ENCODE measurements around the gene FCRL5.
"Not testable (repeated sequence)": the region's sequence is repeated elsewhere in the genome, so short reads cannot be mapped to it uniquely, and the experiment has no call there.

FCRL5 gene

DNA sequence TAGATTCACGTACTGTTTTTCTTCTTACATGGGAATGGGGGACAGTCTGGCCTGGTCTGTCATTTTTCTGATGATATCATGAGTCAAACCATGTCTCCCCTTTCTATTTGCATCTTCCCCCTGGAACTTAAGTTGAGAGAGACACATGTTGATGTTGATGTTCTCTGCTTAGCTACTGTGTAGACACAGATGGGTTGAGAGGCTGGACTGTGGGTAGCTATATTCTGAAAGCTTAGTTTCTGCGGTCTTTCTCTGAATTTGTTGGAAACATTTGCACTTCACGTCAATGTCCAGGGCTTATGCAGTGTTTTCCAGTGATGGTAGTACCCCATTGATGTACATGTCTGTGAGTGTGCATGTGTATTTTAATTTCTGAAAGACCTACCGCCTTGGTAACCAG is 58.2 kb downstream of the FCRL5 start:
- DNase-seq (ENCODE audit: low read depth) = no peak
- no peak overlapping the region for H3K4me3 ChIP-seq (ENCODE audit: low read depth, low read length)

DNA sequence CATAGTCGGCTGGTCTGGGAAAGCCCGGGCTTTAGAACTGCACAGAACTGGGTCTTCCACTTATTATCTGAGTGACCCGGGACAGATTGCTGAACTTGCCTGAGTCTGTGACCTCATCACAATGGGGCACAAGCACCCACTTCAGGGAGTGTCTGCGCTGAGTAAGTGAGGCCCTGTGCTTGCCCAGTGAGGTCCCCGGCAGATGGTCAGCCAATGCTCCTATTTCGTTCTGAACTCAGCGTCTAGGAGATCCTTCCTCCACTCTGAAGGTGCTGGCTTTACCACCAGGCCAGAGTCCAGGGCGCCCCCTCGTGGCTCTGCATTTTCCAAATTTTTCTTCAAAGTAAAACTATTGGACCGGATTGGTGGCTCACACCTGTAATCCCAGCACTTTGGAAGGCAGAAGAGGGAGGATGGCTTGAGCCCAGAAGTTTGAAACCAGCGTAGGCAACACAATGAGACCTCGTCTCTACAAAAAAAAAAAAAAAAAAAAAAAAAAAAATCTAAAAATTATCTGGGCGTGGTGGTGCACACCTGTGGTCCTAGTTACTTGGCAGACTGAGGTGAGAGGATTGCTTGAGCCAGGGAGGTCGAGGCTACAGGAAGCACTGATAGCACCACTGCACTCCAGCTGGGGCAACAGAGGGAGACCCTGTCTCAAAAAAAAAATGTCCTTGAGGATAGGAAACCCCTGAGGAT is 61.7 kb downstream of the FCRL5 start:
- no peak overlapping the region for H3K4me3 ChIP-seq (ENCODE audit: low read depth, low read length)
- DNase-seq (ENCODE audit: low read depth) = peak; percentile 10

DNA sequence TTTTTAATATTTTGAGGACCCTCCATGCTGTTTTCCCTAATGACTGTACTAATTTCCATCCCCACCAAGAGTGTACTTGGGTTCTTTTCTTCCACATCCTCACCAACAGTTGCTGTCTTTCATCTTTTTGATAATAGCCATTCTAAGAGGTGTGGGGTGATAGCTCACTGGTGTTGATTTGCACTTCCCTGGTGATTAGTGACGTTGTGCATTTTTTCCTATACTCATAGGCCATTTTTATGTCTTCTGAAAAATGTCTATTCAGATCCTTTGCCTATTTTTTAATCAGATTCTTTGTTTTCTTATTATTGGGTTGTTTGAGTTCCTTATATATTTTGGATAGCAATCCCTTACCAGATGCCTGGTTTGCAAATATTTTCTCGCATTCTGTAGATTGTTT is 64.2 kb downstream of the FCRL5 start:
- DNase-seq (ENCODE audit: low read depth) = no peak

DNA sequence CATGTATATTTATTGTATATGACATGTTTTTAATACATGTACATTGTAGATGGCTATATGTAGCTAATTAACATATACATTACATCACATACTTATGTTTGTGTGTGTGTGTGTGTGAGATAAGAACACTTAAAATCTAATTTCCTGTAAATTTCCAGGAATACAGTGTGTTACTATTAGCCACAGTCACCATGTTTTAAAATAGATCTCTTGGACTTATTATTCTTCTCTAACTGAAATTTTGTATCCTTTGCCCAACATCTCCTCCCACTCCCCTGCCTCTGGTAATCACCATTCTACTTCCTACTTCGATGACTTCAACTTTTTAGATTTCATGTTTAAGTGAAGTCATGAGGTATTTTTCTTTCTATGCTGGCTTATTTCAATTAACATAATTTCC is 64.8 kb downstream of the FCRL5 start:
- DNase-seq (ENCODE audit: low read depth) = no peak

More for the DNA sequence above, 64.2 kb downstream of the FCRL5 start:
- no peak overlapping the region for H3K4me3 ChIP-seq (ENCODE audit: low read depth, low read length)

DNA sequence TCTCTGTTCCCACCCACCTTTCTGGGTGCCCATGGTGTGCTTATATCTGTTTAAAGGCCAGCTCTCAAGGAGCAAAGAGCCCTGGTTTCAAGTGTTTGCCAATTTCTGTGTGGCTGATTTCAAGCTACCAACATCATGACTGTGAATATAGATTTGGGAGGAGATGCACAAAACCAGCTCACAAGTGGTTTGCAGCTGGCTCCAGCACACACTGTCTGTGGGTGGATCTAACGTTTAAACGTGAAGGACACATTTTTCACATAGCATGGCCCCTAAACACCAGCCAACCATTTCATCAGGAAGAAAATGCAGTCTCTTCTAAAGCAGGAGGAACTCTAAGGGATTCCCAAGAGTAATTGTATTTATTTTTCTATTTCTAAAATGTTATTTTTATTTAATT is 65.2 kb downstream of the FCRL5 start:
- H3K4me3 ChIP-seq (ENCODE audit: low read depth, low read length) = no peak overlapping the region
- DNase-seq (ENCODE audit: low read depth) = no peak

More for the DNA sequence above, 64.8 kb downstream of the FCRL5 start:
- no peak overlapping the region for H3K4me3 ChIP-seq (ENCODE audit: low read depth, low read length)

DNA sequence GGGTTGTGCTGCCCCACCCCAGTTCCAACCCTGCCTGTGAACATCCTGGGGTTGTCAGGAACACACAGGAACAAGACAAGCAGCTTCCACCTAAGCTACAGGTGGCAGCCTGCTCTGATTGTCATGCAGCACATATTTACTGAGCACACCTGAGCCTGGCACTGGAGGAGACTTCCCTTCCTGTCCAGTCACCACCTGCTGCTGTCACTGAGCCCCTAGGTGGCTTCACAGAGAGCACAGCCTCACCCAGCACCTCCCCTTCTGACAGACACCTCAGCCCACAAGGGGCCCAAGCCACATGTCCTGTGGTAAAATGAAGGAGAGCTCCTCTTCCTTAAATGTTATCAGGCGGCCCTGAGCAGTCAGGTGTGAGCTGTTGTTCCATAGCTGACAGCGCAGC is 65.9 kb downstream of the FCRL5 start:
- DNase-seq (ENCODE audit: low read depth); H3K4me3 ChIP-seq (ENCODE audit: low read depth, low read length): not testable (repeated sequence)

DNA sequence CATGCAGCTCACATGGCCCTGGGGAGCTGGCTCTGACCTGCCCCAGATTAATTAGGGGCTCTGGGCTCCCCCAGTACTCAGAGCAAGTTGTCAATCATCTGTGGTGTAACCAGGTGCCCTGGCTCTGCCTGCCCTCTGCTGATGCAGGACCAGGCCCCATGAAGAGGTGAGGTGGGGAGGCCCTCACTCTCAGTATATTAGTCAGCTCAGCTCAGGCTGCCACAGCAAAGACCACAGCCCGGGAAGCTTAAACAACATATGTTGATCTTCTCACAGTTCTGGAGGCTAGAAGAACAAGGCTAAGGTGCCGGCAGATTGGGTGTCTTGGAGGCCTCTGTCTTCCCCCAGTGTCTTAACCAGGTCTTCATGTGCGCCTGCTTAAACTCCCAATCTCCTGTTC is 66.5 kb downstream of the FCRL5 start:
- H3K4me3 ChIP-seq (ENCODE audit: low read depth, low read length) = no peak overlapping the region
- DNase-seq (ENCODE audit: low read depth) = no peak

DNA sequence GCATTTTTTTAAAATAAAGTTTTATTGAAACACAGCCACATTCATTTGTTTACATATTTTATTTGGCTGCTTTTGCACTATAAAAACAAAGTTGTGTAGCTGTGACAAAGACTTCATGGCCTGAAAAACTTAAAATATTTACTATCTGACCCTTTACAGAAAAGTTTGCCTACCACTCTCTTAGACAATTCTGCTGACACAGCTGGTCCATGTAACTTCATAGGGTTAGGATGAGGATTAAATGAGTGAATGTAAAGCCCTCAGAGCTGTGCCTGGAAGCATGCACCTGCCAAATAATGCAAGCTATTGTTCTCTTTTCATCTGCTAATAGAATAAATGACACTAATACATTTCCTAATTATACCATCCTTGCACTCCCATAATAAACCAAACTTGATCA is 67.7 kb downstream of the FCRL5 start:
- DNase-seq (ENCODE audit: low read depth) = no peak
- no peak overlapping the region for H3K4me3 ChIP-seq (ENCODE audit: low read depth, low read length)

DNA sequence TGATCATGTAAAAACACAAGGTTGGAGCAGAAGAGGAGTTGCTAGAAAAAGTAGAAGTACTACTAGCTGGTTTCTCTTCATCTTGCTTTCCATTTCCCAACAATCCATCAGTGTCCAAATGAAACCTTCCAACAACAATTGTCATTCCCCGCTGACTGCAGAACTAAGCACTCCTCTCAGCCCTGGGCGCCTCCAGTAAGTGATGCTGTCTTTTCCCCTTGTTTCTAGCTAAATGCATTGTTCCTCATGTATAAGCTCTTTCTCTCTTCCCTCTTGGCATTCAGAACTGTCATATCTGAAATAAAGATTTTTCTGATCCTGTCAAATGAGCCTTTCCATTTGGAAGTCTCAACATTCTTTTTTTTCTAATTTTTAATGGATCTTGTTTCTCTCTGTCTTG is 68.7 kb downstream of the FCRL5 start:
- no peak for DNase-seq (ENCODE audit: low read depth)
- no peak overlapping the region for H3K4me3 ChIP-seq (ENCODE audit: low read depth, low read length)

DNA sequence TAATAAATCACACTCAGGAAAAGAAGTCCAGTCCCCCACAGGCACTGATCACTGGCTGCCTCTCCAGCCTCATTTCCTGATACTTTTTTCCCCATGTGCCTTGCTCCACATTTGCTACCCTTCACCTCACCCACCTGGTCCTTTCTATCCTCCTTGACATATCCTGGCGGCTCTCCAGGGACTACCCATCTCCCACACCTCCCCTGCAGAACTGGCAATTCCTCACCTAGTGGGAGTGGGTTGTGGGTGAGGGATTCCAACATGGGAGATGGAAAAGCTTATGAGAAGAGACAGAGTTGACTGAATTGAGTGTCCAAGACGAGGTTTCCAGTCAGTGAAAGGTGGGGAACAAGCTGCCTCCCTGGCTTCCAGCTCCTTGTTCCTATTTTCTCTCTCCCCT is 69.6 kb downstream of the FCRL5 start:
- no peak for DNase-seq (ENCODE audit: low read depth)
- H3K4me3 ChIP-seq (ENCODE audit: low read depth, low read length) = no peak overlapping the region

DNA sequence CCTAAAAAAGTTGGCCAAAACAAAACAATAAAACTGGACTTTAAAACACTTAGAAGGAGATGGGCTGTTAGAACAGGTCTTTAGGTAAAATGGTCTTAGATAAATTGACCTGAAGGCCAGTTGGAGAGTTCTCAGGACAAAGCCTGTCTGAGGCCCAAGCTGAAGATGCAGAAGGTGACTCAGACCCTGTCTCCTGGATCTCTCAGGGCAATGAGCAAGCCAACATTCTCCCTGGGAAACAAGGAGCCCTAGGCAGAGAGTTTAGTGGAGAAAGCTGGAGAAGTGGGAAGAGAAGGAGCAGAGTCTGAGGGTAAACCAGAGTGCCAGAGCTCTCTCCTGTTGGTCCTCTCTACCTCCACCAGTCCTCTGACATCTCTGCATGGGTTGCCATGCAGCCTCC is 70.1 kb downstream of the FCRL5 start:
- H3K4me3 ChIP-seq (ENCODE audit: low read depth, low read length) = no peak overlapping the region
- DNase-seq (ENCODE audit: low read depth) = no peak

DNA sequence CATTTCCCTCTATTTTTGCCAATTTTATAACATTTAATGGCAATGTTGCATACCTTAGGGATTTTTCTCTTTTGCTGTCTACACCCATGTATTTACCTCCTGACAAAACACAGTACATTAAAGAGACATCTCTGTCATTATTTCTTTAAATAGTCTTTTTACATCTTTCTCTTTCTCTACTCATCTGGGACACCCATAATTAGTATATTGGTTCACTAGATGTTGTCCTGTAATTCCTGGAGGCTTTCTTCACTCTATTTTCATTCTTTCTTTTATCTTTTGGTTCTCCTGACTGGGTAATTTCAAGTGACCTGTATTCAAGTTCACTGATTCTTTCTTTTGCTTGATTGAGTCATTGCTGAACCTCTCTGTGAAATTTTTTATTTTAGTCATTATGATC is 74.3 kb downstream of the FCRL5 start:
- no peak overlapping the region for H3K4me3 ChIP-seq (ENCODE audit: low read depth, low read length)
- no peak for DNase-seq (ENCODE audit: low read depth)

DNA sequence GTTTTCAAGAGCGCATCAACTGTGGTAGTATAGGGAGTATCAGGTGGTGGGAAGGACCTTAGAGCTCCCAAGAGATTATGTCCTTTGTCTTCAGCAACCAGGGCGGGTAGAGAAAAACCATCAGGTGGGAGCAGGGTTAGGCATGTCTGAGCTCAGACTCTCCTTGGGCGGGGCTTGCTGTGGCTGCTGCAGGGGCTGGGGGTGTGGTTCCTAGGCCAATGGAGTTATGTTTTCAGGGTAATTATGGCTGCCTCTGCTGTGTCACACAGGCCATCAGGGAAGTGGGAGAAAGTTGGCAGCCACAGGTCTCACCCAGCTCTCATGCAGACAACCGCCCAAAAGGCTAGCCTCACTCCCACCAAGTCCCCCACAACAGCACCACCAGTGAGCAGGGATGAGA is 74.9 kb downstream of the FCRL5 start:
- DNase-seq (ENCODE audit: low read depth) = no peak
- no peak overlapping the region for H3K4me3 ChIP-seq (ENCODE audit: low read depth, low read length)

DNA sequence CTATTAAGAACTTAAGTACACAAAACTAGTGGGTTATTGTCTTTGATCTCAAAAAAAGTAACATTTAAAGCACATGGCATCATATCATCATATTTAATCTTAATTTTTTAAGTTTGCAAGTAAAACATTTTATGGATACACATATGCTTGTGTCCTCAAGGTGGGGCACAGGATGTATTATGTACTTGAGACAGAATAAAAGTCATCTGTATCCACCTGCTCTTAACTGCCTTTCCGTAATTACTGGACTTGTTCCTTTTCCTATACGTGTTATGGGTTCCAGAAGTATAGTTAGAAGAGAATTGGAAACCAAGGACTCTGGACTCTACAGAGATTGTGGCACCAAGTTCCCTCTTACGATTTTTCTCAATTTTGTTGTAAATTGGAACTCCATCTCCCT is 79.4 kb downstream of the FCRL5 start:
- no peak overlapping the region for H3K4me3 ChIP-seq (ENCODE audit: low read depth, low read length)
- DNase-seq (ENCODE audit: low read depth) = no peak

DNA sequence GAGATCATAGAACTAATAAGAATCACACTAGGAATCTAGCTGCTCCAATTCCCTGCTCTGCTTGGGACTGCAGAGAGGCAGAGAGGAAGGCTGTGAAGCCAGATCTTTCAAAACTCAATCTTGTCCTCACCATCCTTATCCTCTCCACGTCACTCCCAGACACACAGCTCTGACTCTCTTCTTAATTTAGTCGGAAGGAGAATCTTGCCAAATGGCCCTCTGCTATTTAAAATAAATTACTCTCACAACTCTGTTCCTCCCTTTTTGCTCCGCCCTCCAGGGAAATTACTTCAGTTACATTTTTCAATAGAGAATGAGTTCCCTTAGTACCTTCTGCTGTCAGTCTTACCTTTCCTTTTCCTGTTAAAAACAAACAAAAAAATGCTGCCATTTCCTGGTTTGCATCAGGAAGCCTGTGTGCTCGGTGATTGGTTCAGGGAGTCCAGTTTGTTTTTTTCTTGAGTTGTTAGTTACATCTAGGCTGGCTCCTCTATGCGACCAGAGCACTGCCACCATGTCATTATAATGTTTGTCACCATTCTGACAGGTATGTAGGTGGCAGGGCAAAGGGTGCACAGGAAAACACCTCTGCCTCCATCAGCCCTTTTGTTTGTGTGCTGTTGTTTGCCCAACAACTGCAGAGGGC is 80.1 kb downstream of the FCRL5 start:
- no peak overlapping the region for H3K4me3 ChIP-seq (ENCODE audit: low read depth, low read length)
- DNase-seq (ENCODE audit: low read depth) = no peak

DNA sequence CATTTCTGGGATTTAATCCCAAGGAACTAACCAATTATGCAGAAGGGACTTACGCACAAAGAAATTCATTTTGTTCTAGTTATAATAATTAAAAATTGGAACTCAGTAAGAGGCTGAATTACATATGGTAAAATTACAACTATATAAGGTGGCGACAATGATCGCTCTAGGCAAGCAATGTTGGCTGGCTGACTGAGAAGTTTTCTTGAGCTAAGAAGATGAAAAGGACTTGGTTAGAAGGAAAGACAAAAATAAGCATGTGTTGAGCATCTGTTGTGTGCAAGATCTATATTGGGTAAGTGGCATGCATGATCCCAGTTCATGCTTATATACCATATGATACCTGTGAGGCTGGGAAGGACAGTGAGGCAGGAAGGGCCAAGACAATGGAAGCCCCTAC is 80.8 kb downstream of the FCRL5 start:
- H3K4me3 ChIP-seq (ENCODE audit: low read depth, low read length) = no peak overlapping the region
- DNase-seq (ENCODE audit: low read depth) = no peak

DNA sequence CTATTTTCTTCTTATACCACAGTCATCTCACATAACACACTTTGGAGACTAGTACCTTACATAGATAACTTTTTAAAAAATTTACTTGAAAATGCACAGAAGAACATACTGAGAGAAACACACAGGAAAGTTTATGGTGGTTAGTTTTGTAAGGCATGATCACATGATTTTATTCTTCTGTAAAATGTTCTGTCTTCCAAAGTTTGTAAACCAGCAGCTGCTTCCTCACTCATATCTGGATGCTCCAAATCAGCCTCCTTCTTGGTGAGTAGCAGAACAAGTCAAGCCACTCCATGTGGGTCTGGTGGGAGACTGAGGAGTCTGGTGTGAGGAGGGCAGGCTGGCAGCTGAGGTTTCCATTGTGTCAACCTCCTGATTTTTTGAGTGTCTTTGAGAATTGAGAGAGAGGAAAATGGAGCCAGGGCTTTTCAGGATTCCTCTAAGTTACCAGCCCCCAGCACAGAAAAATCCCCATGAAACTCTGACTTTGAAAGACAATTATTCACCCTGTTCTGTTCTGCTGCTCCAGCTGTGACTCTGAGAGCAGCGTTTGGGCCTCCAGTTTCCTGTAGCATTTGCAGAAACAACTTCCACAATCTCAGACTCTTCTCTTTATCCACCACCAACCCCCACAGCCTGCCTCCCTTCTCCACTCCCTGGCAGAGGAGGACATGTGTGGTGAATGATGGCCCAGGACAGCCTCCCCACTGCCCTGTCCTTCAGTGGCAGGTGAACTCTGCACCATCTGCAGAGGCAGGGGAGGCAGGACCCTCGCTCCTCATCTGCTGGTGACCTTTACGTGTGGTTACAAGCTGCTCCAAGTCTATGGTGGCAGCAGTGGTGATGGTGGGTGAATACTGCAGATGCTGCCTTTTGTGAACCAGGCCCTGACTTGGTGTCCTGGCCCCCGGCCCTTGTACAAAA is 82.3 kb downstream of the FCRL5 start:
- no peak overlapping the region for H3K4me3 ChIP-seq (ENCODE audit: low read depth, low read length)
- no peak for DNase-seq (ENCODE audit: low read depth)

DNA sequence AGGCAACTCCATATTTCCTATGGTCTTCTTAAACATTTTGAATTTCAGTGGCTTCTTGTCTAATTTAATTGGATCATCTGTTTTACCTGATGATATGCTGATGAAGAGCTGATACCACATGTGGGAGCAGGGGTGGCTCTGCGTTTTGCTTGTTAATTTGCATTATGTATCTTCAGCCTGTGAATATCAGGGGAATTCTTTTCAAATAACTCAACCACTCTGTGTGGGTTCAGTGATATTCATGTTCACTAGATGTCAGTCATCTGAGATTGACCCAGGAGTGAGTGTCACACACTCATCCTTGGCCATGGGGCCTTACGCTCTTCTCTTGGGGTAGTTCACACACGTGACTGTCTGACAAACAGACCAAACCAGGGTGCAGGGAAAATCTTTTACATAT is 83.0 kb downstream of the FCRL5 start:
- no peak overlapping the region for H3K4me3 ChIP-seq (ENCODE audit: low read depth, low read length)
- DNase-seq (ENCODE audit: low read depth) = no peak

DNA sequence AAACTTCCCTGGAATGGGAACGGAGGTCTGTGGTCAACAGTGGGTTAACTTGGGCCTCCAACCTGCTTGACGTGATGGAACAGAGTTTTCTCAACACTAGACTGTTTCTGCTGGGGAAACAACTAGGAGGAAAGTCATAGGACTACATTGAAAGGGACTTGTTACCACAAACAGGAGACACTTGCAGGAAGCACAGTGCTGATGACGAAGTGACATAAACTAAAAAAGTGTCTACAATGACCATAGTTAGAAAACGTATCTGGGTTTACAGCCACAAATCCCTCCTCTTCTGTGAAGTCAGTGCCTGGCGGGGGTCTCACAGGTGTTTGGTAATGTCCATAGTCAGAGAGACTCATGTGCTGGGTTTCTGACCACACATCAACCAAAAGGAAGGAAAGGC is 86.3 kb downstream of the FCRL5 start:
- H3K4me3 ChIP-seq (ENCODE audit: low read depth, low read length) = no peak overlapping the region

More for the DNA sequence above, 86.3 kb downstream of the FCRL5 start:
- DNase-seq (ENCODE audit: low read depth) = no peak

Measured in skeletal muscle cell (primary cell).